GM21381 (cell line): ENCODE measurements around the gene GPRIN3.

ENCODE experiments used
- ATAC-seq: cut with Tn5 transposase; IDR thresholded peaks from one replicate; pipeline ENCODE4 v1.9.1; 2021; ENCODE audit warnings: mild to moderate bottlenecking, moderate library complexity; ENCODE audit not compliant: unreplicated experiment

The GPRIN3 gene

GRCh38 chr4:89294573-89295269, 12.9 kb downstream of the GPRIN3 start:
- ATAC-seq: peak; percentile 78

- no peak for ATAC-seq
These were observed 14.3 kb downstream of the GPRIN3 start for GRCh38 chr4:89293299-89293698.

- no peak for ATAC-seq
These were observed 16.7 kb downstream of the GPRIN3 start for GRCh38 chr4:89290727-89291516.

GRCh38 chr4:89289312-89289711, 18.3 kb downstream of the GPRIN3 start:
- no peak for ATAC-seq

- ATAC-seq: no peak
These were observed 19.2 kb downstream of the GPRIN3 start for GRCh38 chr4:89288430-89288829.

- ATAC-seq: no peak
These were observed 19.7 kb downstream of the GPRIN3 start for GRCh38 chr4:89287945-89288344.

- ATAC-seq: no peak
These were observed 21.9 kb downstream of the GPRIN3 start for GRCh38 chr4:89285745-89286144.

GRCh38 chr4:89284828-89285227, 22.8 kb downstream of the GPRIN3 start:
- no peak for ATAC-seq

GRCh38 chr4:89284020-89284424, 23.6 kb downstream of the GPRIN3 start:
- no peak for ATAC-seq

- ATAC-seq: no peak
These were observed 24.2 kb downstream of the GPRIN3 start for GRCh38 chr4:89283226-89284009.

GRCh38 chr4:89279385-89279784, 28.2 kb downstream of the GPRIN3 start:
- ATAC-seq: no peak

- no peak for ATAC-seq
These were observed 30.2 kb downstream of the GPRIN3 start for GRCh38 chr4:89277412-89277811.

- ATAC-seq: no peak
These were observed 31.3 kb downstream of the GPRIN3 start for GRCh38 chr4:89276296-89276695.

- ATAC-seq: no peak
These were observed 32.0 kb downstream of the GPRIN3 start for GRCh38 chr4:89275587-89275986.

GRCh38 chr4:89273741-89274141, 33.9 kb downstream of the GPRIN3 start:
- no peak for ATAC-seq

GRCh38 chr4:89270792-89271191, 36.8 kb downstream of the GPRIN3 start:
- no peak for ATAC-seq

GRCh38 chr4:89269121-89269666, 38.4 kb downstream of the GPRIN3 start:
- no peak for ATAC-seq

- ATAC-seq: no peak
These were observed 38.9 kb downstream of the GPRIN3 start for GRCh38 chr4:89268679-89269078.

- no peak for ATAC-seq
These were observed 39.8 kb downstream of the GPRIN3 start for GRCh38 chr4:89267846-89268245.

- ATAC-seq: no peak
These were observed 40.2 kb downstream of the GPRIN3 start for GRCh38 chr4:89267392-89267791.

- ATAC-seq: no peak
These were observed 41.5 kb downstream of the GPRIN3 start for GRCh38 chr4:89266128-89266527.
